Fibroblast of lung (primary cell): Measurements from ENCODE around the gene CDNF.

Source experiments
- EZH2 ChIP-seq: IDR thresholded peaks from 2 replicates; pipeline ENCODE4 v1.5.1; 2012; ENCODE audit warnings: low read length, control low read depth, mild to moderate bottlenecking; ENCODE audit errors: missing control alignments
- TF ChIP-seq, protein P1 (sequence below), 2 donors: IDR thresholded peaks in 1 of 2; conservative IDR thresholded peaks in 1 of 2; 1 replicate in 1 of 2; 2 replicates in 1 of 2; pipeline ENCODE4 v1.5.1; 2011 to 2012; ENCODE audit warnings: low read length in 2 of 2, control low read depth in 1 of 2, inconsistent platforms in 1 of 2, low read depth in 1 of 2, mild to moderate bottlenecking in 1 of 2

DNA sequence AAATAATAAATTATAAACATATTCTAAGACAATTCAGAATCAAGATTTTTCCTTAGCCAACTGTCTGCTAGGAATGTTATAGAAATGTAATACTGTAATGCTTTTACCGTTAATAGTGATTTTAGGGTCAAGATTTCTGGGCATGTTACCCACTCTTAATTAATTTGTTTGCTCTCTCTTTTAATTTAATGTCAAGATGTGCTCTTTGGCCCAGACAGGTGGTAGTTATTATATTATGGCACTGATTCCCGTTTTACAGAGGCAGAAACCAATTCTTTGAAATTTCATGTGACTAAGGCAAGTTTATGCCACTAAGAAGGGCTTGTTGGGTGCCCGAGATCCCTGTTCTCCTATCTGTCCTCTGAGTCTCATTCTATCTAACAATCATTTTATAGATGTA, 62.2 kb downstream of the CDNF start:
- TF ChIP-seq, protein P1, sequence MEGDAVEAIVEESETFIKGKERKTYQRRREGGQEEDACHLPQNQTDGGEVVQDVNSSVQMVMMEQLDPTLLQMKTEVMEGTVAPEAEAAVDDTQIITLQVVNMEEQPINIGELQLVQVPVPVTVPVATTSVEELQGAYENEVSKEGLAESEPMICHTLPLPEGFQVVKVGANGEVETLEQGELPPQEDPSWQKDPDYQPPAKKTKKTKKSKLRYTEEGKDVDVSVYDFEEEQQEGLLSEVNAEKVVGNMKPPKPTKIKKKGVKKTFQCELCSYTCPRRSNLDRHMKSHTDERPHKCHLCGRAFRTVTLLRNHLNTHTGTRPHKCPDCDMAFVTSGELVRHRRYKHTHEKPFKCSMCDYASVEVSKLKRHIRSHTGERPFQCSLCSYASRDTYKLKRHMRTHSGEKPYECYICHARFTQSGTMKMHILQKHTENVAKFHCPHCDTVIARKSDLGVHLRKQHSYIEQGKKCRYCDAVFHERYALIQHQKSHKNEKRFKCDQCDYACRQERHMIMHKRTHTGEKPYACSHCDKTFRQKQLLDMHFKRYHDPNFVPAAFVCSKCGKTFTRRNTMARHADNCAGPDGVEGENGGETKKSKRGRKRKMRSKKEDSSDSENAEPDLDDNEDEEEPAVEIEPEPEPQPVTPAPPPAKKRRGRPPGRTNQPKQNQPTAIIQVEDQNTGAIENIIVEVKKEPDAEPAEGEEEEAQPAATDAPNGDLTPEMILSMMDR (conservative IDR thresholded peaks at IDR 0.05 in 1 of 2, IDR thresholded peaks at IDR 0.05 in 1 of 2; ENCODE audit: low read depth in 1 of 2, low read length in 2 of 2): no peak
- no peak for TF ChIP-seq EZH2
